DOHH2 (cell line): ENCODE measurements around the gene MUC5B.

Source experiments
- CTCF ChIP-seq: fragments of 200-600 bp; sonication (generic); IDR thresholded peaks from one replicate; pipeline ENCODE4 v1.5.1; 2014; ENCODE audit warnings: antibody characterized with exemption, mild to moderate bottlenecking, low read depth, low read length; ENCODE audit not compliant: poor library complexity, severe bottlenecking
- EZH2phosphoT487 ChIP-seq: fragments of 200-600 bp; sonication (generic); IDR thresholded peaks from 2 replicates; pipeline ENCODE4 v1.6.1; 2017; ENCODE audit warnings: borderline replicate concordance, mild to moderate bottlenecking, antibody characterized with exemption, low read length, moderate library complexity, mixed read lengths

- TF ChIP-seq CTCF (no peak), EZH2phosphoT487 (no peak)
These were observed 11.0 kb upstream of the MUC5B start for GRCh38 chr11:1211838-1212237.
